GOT3 (cell line): ENCODE data around the gene HOXA11.

Source experiments
- DNase-seq: peaks from one replicate; lab custom pipeline; 2025; ENCODE audit warnings: mixed read lengths; lab: John Stamatoyannopoulos, UW

HOXA11 gene

DNA sequence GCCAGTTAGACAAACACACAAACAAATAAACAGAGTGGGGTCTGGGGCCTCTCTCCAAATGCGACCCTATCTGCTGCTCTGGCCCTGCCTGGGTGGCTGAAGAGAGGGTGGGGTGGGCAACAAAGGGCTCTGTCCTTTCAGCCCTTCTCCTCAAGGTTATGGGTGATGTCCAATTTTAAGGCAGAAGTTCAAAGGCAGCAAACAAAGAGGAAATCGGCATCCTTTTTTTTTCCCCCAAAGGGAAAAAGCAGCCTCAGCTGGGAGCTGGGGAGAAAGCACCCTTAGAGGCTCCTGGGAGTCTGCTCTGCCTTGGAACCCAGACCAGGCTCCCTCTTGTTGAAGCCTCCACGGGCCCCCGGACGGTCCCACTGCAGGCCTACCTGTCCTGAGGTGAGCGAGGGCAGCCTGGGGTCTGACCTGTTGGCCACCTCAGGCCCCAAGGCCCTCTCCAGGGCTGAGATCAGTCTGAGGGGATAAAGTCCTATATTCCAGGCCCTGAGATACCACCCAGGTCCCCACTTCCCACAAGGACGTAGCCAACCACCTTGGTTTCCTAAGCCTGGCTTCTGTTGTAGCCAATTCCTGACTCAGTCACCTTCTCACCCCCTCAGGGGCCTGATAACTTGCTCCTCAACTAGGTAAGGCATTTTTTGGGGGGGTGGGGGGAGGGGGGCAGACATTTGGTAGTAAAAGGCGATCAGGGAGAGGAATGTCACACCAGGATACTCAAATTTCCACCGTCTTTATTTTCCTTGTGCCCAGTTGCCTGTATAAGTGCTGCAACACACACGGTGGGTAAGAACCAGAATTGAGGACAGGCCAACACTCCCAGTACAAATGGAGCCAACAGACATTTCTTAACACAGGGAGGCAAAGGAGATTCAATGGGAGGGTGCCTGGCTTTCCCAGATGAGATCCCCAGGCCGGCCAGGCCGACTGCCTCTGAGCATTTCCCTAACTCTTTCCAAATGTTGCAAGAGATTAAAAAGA lies 4.3 kb downstream of the HOXA11 start:
- DNase-seq, result no peak

GRCh38 chr7:27179503-27180430 lies 5.3 kb downstream of the HOXA11 start:
- DNase-seq, result peak; percentile 75

DNA sequence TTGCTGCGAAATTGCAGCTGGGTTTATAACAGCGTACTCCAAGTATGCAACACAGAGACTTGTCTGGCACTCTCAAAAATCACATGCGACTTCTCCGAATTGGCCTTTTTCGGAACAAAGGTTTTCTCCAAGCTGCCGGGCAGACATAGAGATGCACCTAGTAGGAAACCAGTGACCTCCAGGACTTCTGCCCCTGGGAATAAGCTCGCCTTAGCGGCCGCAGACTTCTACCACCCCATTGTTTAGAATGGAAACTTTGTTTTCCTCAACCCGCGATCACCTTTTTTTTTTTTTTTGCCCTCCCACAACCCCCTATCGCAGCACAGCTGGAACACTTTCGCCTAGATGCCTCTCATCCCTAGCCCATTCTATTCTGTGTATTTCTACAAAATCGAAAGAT lies 6.0 kb downstream of the HOXA11 start:
- no peak for DNase-seq

DNA sequence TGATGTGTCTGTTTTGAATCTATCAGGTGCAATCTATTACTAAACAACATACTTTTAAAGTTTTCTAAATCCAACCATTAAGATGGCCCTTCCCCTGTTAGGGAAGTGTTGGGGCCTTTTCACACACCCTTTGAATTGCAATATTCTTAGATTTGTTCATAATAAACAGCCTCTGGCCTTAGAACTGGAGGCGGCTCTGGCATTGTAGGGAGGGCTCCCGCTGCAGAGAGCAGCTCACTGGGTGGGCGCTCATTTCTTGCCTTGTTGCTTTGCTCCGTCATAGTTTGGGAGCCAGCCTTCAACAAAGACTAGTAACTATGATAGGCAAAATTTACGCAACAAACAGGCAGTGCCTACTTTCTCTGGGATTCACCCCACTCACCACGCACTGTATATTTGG lies 6.7 kb downstream of the HOXA11 start:
- DNase-seq, result no peak

DNA sequence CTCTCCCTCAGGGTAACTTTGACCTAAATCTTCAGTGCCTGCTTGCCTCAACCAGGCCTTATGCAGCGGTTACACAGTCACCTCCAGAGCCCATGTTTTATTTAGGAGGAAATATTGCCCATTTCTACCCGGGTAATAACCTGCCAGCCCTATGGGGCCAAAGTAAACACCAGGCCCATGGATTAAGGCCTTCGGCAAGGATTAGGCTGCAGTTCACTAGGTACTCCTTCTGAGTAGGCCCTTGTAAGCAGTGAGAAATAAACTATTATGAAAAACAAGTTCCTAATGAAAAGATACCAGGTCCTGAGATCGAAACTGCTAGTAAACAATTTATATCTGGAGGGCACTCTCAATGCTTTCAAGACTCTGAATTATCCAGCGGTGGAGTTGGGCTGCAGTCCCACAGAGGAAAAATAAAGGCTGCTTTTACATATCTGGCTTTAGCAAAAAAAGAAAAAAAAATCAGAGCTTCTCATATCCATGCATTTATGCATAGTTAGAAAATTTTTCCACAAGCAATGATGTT lies 7.2 kb downstream of the HOXA11 start:
- DNase-seq, result no peak

DNA sequence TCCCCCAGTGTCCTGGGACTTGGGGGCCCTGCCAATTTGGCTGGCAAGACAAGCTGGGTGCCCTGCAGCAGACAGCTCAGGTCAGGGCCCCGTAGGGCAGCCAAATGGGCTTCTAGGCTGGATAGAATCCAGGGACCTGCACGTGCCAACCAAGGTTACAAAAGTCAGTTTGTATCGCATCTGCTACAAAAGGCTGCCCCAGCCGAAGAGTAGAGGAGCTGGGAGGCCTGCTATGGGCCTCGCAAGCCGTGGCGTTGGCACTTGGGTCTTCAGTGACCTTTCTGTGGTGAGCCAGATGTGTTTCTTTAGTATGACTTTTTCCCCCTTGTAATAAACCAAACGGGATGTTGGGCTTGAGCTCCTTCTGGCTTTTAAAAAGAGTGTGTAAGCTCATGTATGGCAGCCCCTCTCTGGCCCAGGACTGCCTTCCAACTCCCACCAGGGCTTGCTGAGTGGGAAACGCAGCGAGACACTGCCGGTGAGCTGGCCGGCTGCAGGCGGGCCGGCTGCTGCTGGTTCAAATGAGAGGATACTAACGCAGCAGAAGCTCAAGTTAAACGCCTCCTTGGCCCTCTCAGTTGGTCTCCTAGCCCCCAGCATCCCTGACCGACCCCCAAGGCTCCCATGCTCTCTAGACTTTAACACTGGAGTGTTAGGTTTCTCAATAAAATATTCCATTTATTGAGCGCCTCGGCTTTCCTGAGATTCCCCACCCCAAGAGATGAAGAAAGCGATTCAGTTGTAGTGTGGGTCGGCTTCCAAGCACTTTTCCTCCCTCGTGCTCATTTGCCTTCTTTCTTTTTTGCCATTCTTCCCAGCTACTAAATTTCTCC lies 7.9 kb downstream of the HOXA11 start:
- no peak for DNase-seq

- DNase-seq, result no peak
These were observed 8.5 kb downstream of the HOXA11 start for GRCh38 chr7:27176524-27176845.

GRCh38 chr7:27175626-27176523 lies 9.2 kb downstream of the HOXA11 start:
- DNase-seq, result no peak

DNA sequence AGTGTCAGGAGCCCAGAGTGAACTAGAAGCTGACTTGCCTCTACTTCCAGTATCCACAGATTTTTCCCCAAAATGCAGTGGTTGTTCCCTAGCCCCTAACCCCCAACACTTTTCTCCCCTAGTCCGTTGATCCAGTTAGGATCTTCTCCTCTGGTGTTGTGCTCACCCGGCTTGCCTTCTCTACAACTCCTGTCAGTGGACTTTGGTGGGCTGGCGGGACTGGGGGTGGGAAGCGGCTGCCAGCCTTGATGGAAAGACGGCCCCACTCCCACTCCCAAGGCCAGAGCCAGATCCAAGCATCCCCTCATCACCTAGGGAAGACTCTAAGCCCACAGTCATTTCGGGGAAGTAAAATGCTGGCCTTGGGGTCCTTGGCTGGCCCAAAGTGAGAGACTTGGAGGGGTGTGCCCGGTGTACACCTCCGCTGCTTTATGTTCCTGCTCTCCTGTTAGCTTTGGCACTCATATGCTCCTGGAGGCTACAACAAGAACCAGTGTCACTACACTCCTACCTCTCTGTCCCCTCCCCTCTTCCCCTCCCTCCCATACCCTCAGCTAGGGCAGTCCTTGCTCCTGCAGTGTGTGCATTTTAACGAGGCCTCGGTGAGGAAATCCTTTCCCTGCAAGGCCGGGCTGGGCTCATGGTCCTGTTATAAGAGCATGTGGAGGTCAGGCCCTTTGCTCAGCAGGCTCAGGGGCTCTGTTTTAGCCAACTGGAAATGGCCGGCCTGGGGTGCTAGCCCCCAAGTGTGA lies 10.0 kb downstream of the HOXA11 start:
- no peak for DNase-seq

- DNase-seq, result no peak
These were observed 10.8 kb downstream of the HOXA11 start, which contains the start of gene HOXA10 for GRCh38 chr7:27173956-27174873. Gene HOXA10, minus strand, starts transcription at chr7:27174320. Its CDS starts 14 bp downstream, at chr7:27174306.

GRCh38 chr7:27173511-27173955 lies 11.5 kb downstream of the HOXA11 start:
- no peak for DNase-seq

- DNase-seq, result peak; percentile 45
These were observed 12.1 kb downstream of the HOXA11 start for GRCh38 chr7:27172823-27173510.

DNA sequence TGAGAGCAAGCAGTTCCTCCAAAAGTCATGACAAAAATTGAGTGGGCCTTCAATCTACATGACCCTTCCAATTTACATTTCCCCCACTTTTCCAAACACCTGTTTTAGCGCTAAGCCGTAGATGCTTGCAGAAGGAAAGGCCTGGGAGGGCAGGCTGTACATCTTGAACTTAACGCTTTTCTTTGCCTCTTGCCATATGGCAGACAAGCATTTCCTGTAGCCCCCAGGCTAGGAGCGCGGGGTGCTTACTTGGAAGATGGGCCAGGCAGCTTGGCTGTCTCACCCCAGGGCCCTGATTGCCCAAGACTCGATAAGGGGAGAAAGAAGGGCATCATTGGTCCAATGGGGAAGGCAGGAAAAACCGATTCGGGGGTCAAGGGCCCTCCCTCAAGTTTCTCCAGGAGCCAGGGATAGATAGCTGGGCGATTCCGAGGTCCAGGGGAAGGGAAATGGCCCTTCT lies 12.7 kb downstream of the HOXA11 start:
- DNase-seq, result no peak

- DNase-seq, result no peak
These were observed 13.3 kb downstream of the HOXA11 start for GRCh38 chr7:27171637-27172314.

GRCh38 chr7:27171325-27171636 lies 13.8 kb downstream of the HOXA11 start:
- DNase-seq, result no peak

DNA sequence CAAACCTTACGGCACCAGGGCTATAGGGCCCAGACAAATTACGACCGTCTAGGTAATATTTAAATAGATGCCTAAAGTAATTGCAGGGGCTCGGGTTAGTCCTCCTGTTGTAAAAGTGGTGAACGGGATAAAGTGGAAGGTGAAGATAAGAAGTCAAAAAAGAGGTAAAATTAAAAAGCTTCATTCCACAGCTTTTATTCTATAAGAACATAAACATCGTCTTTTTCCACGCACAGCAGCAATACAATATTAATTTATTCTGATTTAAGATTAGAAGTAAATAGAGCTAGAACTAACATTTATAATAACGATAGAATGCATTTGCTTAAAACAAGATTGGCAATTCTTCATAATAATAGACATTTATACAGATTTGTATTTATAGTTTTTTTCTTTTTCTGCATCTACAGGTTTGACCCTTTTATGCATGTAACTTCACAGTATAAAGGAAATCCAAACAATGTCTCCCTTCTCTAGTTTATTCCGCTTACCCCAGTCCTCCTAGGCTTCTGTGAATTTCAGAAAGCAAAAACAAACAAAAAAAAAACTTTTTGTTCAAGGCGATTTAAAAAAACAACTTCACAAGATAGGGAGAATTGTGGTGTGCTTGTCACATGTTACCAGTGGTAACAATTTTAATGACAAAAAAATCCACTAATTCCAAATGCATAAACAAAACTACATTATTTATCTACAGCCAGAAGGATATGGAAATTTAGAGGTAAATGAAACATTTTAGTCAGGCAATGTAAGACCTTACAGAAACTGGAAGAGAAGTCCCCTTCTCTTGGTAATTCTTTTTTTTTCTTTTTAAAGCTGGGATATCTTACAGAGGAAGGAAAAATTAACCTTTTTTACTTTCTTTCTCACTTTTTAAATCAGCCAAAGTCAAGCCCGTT lies 14.4 kb downstream of the HOXA11 start:
- no peak for DNase-seq
